ENCODE data around the gene TRMT10A.

DNA sequence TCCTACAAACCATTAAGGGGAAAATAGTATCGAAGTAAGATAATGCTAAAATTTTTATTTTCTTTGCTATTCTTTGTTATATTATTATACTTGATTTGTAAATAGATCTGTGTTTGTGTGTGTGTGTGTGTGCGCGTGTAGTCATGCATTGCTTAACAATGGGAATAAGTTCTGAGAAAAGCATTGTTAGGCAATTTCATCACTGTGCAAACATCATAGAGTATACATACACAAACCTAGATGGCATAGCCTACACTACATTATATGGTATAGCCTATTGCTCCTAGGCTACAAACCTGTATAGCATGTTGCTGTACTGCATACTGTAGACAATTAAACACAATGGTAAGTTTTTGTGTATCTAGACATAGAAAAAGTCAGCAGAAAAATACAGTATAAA is 27.9 kb upstream of the TRMT10A start:
- TF ChIP-seq EP300 (IDR thresholded peaks at IDR 0.05): no peak
- TF ChIP-seq, protein P1, sequence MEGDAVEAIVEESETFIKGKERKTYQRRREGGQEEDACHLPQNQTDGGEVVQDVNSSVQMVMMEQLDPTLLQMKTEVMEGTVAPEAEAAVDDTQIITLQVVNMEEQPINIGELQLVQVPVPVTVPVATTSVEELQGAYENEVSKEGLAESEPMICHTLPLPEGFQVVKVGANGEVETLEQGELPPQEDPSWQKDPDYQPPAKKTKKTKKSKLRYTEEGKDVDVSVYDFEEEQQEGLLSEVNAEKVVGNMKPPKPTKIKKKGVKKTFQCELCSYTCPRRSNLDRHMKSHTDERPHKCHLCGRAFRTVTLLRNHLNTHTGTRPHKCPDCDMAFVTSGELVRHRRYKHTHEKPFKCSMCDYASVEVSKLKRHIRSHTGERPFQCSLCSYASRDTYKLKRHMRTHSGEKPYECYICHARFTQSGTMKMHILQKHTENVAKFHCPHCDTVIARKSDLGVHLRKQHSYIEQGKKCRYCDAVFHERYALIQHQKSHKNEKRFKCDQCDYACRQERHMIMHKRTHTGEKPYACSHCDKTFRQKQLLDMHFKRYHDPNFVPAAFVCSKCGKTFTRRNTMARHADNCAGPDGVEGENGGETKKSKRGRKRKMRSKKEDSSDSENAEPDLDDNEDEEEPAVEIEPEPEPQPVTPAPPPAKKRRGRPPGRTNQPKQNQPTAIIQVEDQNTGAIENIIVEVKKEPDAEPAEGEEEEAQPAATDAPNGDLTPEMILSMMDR (IDR thresholded peaks at IDR 0.05): no peak
